Lung (tissue), 12 donors: Measurements from ENCODE around the gene GPR87. TPM values are rescaled to one million over a fixed set of nuclear protein-coding genes. Genes with fewer than 3 reads are reported as not detected.

Experiments used
- ATAC-seq: fragments of 200-7000 bp; cut with Tn5 transposase; one replicate; pipeline ENCODE4 v1.9.1; 2020; ENCODE audit warnings: moderate number of reproducible peaks; ENCODE audit not compliant: insufficient read depth, low FRiP score
- DNase-seq, 3 donors: peaks; one replicate each; pipeline ENCODE4 v3.0.0-alpha.2; 2013 to 2017
- H3K27ac ChIP-seq, 2 donors: one replicate each; pipeline ENCODE4 v1.5.1; 2013; ENCODE audit warnings: mild to moderate bottlenecking in 2 of 2, moderate library complexity in 2 of 2, control low read depth in 1 of 2, inconsistent platforms in 1 of 2, low read depth in 1 of 2, low read length in 1 of 2
- H3K27me3 ChIP-seq, 3 donors: one replicate each; pipeline ENCODE4 v1.5.1; 2013; ENCODE audit warnings: low read length in 2 of 3; ENCODE audit not compliant: control insufficient read depth in 3 of 3, insufficient read depth in 3 of 3
- H3K36me3 ChIP-seq, 4 donors: one replicate each; pipeline ENCODE4 v1.5.1; 2013; ENCODE audit warnings: low read length in 4 of 4, mild to moderate bottlenecking in 1 of 4, moderate library complexity in 1 of 4; ENCODE audit not compliant: control insufficient read depth in 4 of 4, insufficient read depth in 4 of 4
- H3K4me1 ChIP-seq, 5 donors: one replicate each; pipeline ENCODE4 v1.5.1; 2013; ENCODE audit warnings: low read length in 5 of 5, mild to moderate bottlenecking in 2 of 5, moderate library complexity in 1 of 5; ENCODE audit not compliant: control insufficient read depth in 5 of 5, insufficient read depth in 5 of 5
- H3K4me3 ChIP-seq: one replicate; pipeline ENCODE4 v1.5.1; 2013; ENCODE audit warnings: mild to moderate bottlenecking, control low read depth, moderate library complexity
- H3K9ac ChIP-seq, 2 donors: one replicate each; pipeline ENCODE4 v1.5.1; 2013; ENCODE audit warnings: low read length in 2 of 2, control low read depth in 1 of 2; ENCODE audit not compliant: insufficient read depth in 1 of 2
- H3K9me3 ChIP-seq, 4 donors: one replicate each; pipeline ENCODE4 v1.5.1; 2013; ENCODE audit warnings: low read length in 3 of 4, mild to moderate bottlenecking in 1 of 4, moderate library complexity in 1 of 4; ENCODE audit not compliant: control insufficient read depth in 4 of 4, insufficient read depth in 3 of 4
- CTCF ChIP-seq: IDR thresholded peaks from 2 replicates; pipeline ENCODE4 v1.5.1; 2012; ENCODE audit warnings: mild to moderate bottlenecking; ENCODE audit errors: control extremely low read depth, extremely low read depth
- WGBS, 2 donors: extraction: QIAGEN DNeasy Blood & Tissue Kit; methylation state at CpG; one replicate each; pipeline ENCODE4 v1.1.7; 2013; 5-methylcytosine and 5-hydroxymethylcytosine counted together
- polyA plus RNA-seq, 2 donors: library from polyadenylated mRNA; stranded (reverse); fragments of 200-250 nt; gene quantifications; one replicate each; pipeline ENCODE4 v1.2.1, GENCODE V29; 2013
- total RNA-seq, 2 donors: library from RNA; depleted of rRNA in 1 of 2; stranded (reverse); fragments of >200 nt in 1 of 2; gene quantifications; one replicate each; pipeline ENCODE4 v1.2.1, GENCODE V29; 2014 to 2021
- donor health status: control.
- donor health status: control.
- donor health status: Bipolar disorder and iron deficiency.
- donor health status: healthy.
- donor health status: DM: yes; HTN: yes; CAD: no.

GPR87 gene
- total and polyA plus RNA-seq, 4 donors = 0.28 to 1.5 (median 1.3) TPM

- Histone ChIP-seq H3K4me3 (no peak overlapping the region), H3K36me3 (no peaks in the 10 kb centered on the region), H3K4me1 (no peaks in the 10 kb centered on the region), H3K9ac (no peak overlapping the region), H3K27me3 (no peaks in the 10 kb centered on the region), H3K9me3 (no peaks in the 10 kb centered on the region), H3K27ac (no peak overlapping the region)
- WGBS, 2 donors = 6 to 33% methylated on average over 2 of the region's 2 CpGs
- no peak for TF ChIP-seq CTCF
- no peak for DNase-seq
- peak; percentile 47 for ATAC-seq
Measured at GRCh38 chr3:151356794-151357462, 40.3 kb upstream of the GPR87 start.

- Histone ChIP-seq H3K9ac (no peak overlapping the region), H3K4me3 (no peak overlapping the region), H3K4me1 (no peaks in the 10 kb centered on the region), H3K27me3 (no peaks in the 10 kb centered on the region), H3K36me3 (no peaks in the 10 kb centered on the region), H3K27ac (no peak overlapping the region), H3K9me3 (no peaks in the 10 kb centered on the region)
- DNase-seq = no peak
- no peak for ATAC-seq
- WGBS, 2 donors = 42 to 72% methylated on average over 4 of the region's 4 CpGs
- TF ChIP-seq CTCF = no peak
Measured at GRCh38 chr3:151351648-151352047, 35.0 kb upstream of the GPR87 start.

- no peak overlapping the region for H3K27ac ChIP-seq
Measured at GRCh38 chr3:151351219-151351618, 34.6 kb upstream of the GPR87 start.

More at GRCh38 chr3:151351219-151351618, 34.6 kb upstream of the GPR87 start:
- Histone ChIP-seq H3K4me3 (no peak overlapping the region), H3K9me3 (no peaks in the 10 kb centered on the region), H3K9ac (no peak overlapping the region), H3K27me3 (no peaks in the 10 kb centered on the region), H3K4me1 (no peaks in the 10 kb centered on the region), H3K36me3 (no peaks in the 10 kb centered on the region)
- 81 to 92% methylated on average over 1 of the region's 1 CpG for WGBS, 2 donors
- no peak for ATAC-seq
- DNase-seq = no peak
- no peak for TF ChIP-seq CTCF
